Breast epithelium (tissue), 4 donors: ENCODE results near the gene POLR1F. TPM values are rescaled to one million over a fixed set of nuclear protein-coding genes. Genes with fewer than 3 reads are reported as not detected.

Source experiments
- DNase-seq, 2 donors: peaks; one replicate each; pipeline ENCODE4 v3.0.0-alpha.2; 2019; ENCODE audit warnings: low spot score in 2 of 2
- H3K27ac ChIP-seq, 2 donors: fragments of 200-600 bp; sonication (generic) in 1 of 2; one replicate each; pipeline ENCODE4 v1.5.1; 2016 to 2019; ENCODE audit warnings: mild to moderate bottlenecking in 1 of 2
- H3K27me3 ChIP-seq, 2 donors: fragments of 200-600 bp; sonication (generic) in 1 of 2; one replicate each; pipeline versions ENCODE4 v1.5.1 to v1.6.0; 2017 to 2019; ENCODE audit warnings: control low read depth in 1 of 2, mild to moderate bottlenecking in 1 of 2
- H3K36me3 ChIP-seq: fragments of 200-600 bp; one replicate; pipeline ENCODE4 v1.5.1; 2019
- H3K4me1 ChIP-seq, 2 donors: fragments of 200-600 bp; sonication (generic); one replicate each; pipeline ENCODE4 v1.5.1; 2016 to 2019; ENCODE audit warnings: control low read depth in 1 of 2
- H3K4me3 ChIP-seq, 3 donors: fragments of 200-600 bp; sonication (generic); 1 replicate in 2 of 3; 2 replicates in 1 of 3; pipeline ENCODE4 v1.5.1; 2016 to 2019; ENCODE audit warnings: mild to moderate bottlenecking in 3 of 3, moderate library complexity in 2 of 3
- H3K9me3 ChIP-seq, 2 donors: fragments of 200-600 bp; sonication (generic) in 1 of 2; one replicate each; pipeline ENCODE4 v1.5.1; 2016 to 2019; ENCODE audit warnings: control low read depth in 1 of 2
- POLR2A ChIP-seq: fragments of 450-650 bp; IDR thresholded peaks from one replicate; pipeline ENCODE4 v1.6.1; 2016; ENCODE audit warnings: antibody characterized with exemption, mild to moderate bottlenecking, moderate library complexity
- POLR2AphosphoS5 ChIP-seq, 3 donors: sonication (generic); formaldehyde crosslinking; IDR thresholded peaks; one replicate each; pipeline ENCODE4 v1.6.1; 2017; ENCODE audit warnings: antibody characterized with exemption in 3 of 3
- intact Hi-C: fragments of 100-400 bp; cut with DNase I; formaldehyde crosslinking; loops from one replicate; pipeline ENCODE4 v1.15.1; 2023; ENCODE audit warnings: low total_unique reads
- total RNA-seq, 3 donors: library from RNA; depleted of rRNA; stranded (reverse); fragments of >200 nt; gene quantifications; one replicate each; pipeline ENCODE4 v1.1.0, GENCODE V29; 2016
- TF ChIP-seq, protein P1 (sequence below), 3 donors: fragments of 450-650 bp; IDR thresholded peaks; one replicate each; pipeline ENCODE4 v1.5.1; 2016 to 2017; ENCODE audit warnings: antibody characterized with exemption in 3 of 3, mild to moderate bottlenecking in 3 of 3, moderate library complexity in 3 of 3

POLR1F gene
- total RNA-seq, 3 donors from 2014 or later = 12.5 to 20.5 (median 17.0) TPM

DNA sequence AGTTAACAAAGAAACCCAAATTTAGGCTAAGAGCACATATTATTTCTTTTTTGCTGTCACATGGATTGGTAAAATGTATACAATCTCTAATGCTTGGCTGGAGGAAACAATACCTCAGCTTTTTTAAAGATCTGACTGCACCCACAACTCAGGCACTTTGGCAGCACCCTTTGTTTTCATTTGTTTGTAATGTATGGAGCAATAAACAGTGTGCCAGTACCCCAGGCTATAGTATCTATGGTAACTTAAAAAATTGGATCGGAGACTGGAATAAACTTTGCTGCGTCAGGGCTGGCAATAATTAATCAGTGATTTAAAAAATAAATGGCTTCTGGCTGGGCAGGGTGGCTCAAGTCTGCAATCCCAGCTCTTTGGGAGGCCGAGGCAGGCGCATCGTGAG, 27.2 kb downstream of the POLR1F start:
- Histone ChIP-seq H3K4me1 (no peaks in the 10 kb centered on the region), H3K9me3 (no peaks in the 10 kb centered on the region), H3K4me3 (no peak overlapping the region), H3K27me3 (no peaks in the 10 kb centered on the region), H3K27ac (no peak overlapping the region), H3K36me3 (no peaks in the 10 kb centered on the region)
- TF ChIP-seq POLR2A (no peak), POLR2AphosphoS5 (IDR thresholded peaks at IDR 0.05) (no peak)
- TF ChIP-seq, protein P1, sequence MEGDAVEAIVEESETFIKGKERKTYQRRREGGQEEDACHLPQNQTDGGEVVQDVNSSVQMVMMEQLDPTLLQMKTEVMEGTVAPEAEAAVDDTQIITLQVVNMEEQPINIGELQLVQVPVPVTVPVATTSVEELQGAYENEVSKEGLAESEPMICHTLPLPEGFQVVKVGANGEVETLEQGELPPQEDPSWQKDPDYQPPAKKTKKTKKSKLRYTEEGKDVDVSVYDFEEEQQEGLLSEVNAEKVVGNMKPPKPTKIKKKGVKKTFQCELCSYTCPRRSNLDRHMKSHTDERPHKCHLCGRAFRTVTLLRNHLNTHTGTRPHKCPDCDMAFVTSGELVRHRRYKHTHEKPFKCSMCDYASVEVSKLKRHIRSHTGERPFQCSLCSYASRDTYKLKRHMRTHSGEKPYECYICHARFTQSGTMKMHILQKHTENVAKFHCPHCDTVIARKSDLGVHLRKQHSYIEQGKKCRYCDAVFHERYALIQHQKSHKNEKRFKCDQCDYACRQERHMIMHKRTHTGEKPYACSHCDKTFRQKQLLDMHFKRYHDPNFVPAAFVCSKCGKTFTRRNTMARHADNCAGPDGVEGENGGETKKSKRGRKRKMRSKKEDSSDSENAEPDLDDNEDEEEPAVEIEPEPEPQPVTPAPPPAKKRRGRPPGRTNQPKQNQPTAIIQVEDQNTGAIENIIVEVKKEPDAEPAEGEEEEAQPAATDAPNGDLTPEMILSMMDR (IDR thresholded peaks at IDR 0.05) = no peak
- intact Hi-C loops = no loop called here
- no peak for DNase-seq

DNA sequence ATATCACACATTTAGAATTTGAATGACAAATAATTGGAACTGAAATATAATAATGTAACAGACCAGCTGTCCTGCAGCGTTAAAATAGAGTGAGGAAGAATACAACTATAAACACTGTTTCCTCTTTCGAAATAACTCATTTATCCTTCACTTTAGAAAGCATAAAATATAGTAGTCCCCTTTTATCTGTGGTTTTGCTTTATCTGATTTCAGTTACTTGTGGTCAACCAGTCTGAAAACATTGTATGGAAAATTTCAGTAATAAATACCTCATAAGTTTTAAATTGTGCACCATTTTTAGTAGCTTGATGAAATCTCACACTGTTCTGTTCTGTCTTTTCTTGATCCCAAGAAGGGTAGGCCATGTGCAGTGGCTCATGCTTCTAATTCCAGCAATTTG, 31.7 kb downstream of the POLR1F start:
- no peaks in the 10 kb centered on the region for H3K36me3 ChIP-seq
- H3K4me1 ChIP-seq = no peaks in the 10 kb centered on the region
- no peaks in the 10 kb centered on the region for H3K27me3 ChIP-seq
- intact Hi-C loops = no loop called here
- H3K9me3 ChIP-seq = no peaks in the 10 kb centered on the region
- no peak for DNase-seq
- H3K4me3 ChIP-seq = no peak overlapping the region
- no peak for TF ChIP-seq POLR2A
- TF ChIP-seq, protein P1 (IDR thresholded peaks at IDR 0.05) = no peak
- TF ChIP-seq POLR2AphosphoS5 (IDR thresholded peaks at IDR 0.05) = no peak
- H3K27ac ChIP-seq = no peak overlapping the region

DNA sequence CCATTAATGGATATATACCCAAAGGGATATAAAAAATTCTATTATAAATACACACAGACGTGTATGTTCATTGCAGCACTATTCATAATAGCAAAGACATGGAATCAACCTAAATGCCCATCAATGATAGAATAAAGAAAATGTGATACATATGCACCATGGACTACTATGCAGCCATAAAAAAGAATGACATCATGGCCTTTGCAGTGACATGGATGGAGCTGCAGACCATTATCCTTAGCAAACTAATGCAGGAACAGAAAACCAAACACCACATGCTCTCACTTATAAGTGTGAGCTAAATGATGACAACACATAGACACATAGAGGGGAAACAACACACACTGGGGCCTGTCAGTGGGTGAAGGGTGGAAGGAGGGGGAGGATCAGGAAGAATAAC, 33.0 kb downstream of the POLR1F start:
- H3K27me3 ChIP-seq = no peaks in the 10 kb centered on the region
- no peak for DNase-seq
- intact Hi-C loops = no loop called here
- no peak overlapping the region for H3K27ac ChIP-seq
- no peaks in the 10 kb centered on the region for H3K9me3 ChIP-seq
- no peak overlapping the region for H3K4me3 ChIP-seq
- H3K4me1 ChIP-seq = no peaks in the 10 kb centered on the region
- TF ChIP-seq, protein P1 (IDR thresholded peaks at IDR 0.05) = no peak
- no peak for TF ChIP-seq POLR2A
- TF ChIP-seq POLR2AphosphoS5 (IDR thresholded peaks at IDR 0.05) = no peak
- H3K36me3 ChIP-seq = no peaks in the 10 kb centered on the region

DNA sequence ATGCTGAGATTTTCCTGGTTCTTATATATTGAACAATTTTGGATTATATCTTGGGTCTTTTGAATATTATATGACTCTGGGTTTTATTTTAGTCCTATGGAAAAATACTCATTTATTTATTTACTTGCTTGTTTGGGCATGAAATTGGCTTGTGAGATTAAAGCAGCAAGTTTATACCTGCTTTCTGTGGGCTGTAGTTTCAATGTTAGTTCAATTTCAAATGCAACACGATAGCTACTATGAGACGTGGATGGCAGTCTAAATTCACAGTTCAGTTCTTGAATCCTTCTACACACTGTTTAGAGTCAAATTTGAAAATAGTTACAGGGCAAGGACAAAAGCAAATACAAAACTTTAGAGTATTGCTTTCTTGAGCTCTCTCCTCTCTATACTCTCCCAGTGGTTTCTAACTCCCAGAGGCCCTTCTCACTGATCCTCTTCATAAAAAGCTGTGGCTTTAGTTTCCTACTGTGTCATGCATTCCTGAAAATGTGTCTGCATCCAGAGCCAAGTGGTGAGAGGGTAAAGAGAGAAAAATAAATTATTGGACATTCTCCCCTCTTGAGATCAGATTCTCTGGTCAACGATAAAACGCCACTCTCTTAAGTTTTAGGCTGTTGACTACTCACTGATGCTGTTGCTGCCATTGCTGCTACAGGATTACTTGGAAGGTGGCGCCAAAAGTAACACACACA, 34.4 kb downstream of the POLR1F start:
- no peak for TF ChIP-seq POLR2AphosphoS5 (IDR thresholded peaks at IDR 0.05)
- TF ChIP-seq, protein P1 (IDR thresholded peaks at IDR 0.05) = no peak
- no peak for TF ChIP-seq POLR2A

DNA sequence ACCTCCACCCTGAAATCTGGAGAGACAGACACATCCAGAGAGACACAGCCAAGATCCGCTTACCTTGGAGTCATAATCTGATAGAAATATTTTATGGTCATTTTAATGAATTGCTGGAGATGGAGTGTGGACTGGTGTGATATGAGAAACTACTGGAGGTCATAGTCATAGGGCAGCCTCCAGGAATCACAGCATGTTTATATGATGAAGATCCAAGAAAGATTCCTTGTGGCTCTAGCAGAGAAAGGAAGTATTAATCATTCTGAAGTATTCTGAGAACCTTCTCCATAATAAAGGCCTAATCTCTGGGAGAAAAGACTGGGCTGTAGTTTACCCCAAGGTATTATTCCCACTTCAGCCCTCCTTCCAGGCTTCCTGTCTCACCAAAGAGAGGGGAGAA, 38.0 kb downstream of the POLR1F start:
- DNase-seq = no peak
- intact Hi-C loops = no loop called here
- Histone ChIP-seq H3K4me1 (no peaks in the 10 kb centered on the region), H3K9me3 (no peaks in the 10 kb centered on the region), H3K4me3 (no peak overlapping the region), H3K27me3 (no peaks in the 10 kb centered on the region), H3K27ac (no peak overlapping the region), H3K36me3 (peaks cover 5% of the 10 kb centered on the region)
- no peak for TF ChIP-seq POLR2A

More for the DNA sequence above, 34.4 kb downstream of the POLR1F start:
- Histone ChIP-seq H3K4me3 (no peak overlapping the region), H3K9me3 (no peaks in the 10 kb centered on the region), H3K36me3 (no peaks in the 10 kb centered on the region), H3K27me3 (no peaks in the 10 kb centered on the region), H3K27ac (no peak overlapping the region), H3K4me1 (no peaks in the 10 kb centered on the region)
- intact Hi-C loops = no loop called here
- no peak for DNase-seq
